Panc1 (cell line): Measurements from ENCODE around the gene SF3A1.

Experiments used
- CTCF ChIP-seq: fragments of 450-650 bp; IDR thresholded peaks from 2 replicates; pipeline ENCODE4 v1.5.1; 2017; ENCODE audit warnings: mild to moderate bottlenecking
- POLR2AphosphoS5 ChIP-seq: IDR thresholded peaks from 2 replicates; pipeline ENCODE4 v1.6.1; 2012; ENCODE audit warnings: mild to moderate bottlenecking, low read depth, low read length, moderate library complexity
- SIN3A ChIP-seq: IDR thresholded peaks from 2 replicates; pipeline ENCODE4 v1.6.1; 2012; ENCODE audit warnings: low read depth, mild to moderate bottlenecking, low read length, moderate library complexity, borderline replicate concordance; ENCODE audit not compliant: insufficient read depth
- TF ChIP-seq, protein P1 (sequence below), 2 experiments: IDR thresholded peaks; 2 replicates each; pipeline ENCODE4 v1.6.1; 2011 to 2012; ENCODE audit warnings: low read depth in 2 of 2, control low read depth in 1 of 2, low read length in 1 of 2, mild to moderate bottlenecking in 1 of 2, moderate library complexity in 1 of 2; ENCODE audit not compliant: insufficient read depth in 1 of 2

GRCh38 chr22:30315962-30316576, 40.6 kb downstream of the SF3A1 start:
- TF ChIP-seq CTCF (no peak), POLR2AphosphoS5 (no peak), SIN3A (no peak)
- TF ChIP-seq, protein P1, sequence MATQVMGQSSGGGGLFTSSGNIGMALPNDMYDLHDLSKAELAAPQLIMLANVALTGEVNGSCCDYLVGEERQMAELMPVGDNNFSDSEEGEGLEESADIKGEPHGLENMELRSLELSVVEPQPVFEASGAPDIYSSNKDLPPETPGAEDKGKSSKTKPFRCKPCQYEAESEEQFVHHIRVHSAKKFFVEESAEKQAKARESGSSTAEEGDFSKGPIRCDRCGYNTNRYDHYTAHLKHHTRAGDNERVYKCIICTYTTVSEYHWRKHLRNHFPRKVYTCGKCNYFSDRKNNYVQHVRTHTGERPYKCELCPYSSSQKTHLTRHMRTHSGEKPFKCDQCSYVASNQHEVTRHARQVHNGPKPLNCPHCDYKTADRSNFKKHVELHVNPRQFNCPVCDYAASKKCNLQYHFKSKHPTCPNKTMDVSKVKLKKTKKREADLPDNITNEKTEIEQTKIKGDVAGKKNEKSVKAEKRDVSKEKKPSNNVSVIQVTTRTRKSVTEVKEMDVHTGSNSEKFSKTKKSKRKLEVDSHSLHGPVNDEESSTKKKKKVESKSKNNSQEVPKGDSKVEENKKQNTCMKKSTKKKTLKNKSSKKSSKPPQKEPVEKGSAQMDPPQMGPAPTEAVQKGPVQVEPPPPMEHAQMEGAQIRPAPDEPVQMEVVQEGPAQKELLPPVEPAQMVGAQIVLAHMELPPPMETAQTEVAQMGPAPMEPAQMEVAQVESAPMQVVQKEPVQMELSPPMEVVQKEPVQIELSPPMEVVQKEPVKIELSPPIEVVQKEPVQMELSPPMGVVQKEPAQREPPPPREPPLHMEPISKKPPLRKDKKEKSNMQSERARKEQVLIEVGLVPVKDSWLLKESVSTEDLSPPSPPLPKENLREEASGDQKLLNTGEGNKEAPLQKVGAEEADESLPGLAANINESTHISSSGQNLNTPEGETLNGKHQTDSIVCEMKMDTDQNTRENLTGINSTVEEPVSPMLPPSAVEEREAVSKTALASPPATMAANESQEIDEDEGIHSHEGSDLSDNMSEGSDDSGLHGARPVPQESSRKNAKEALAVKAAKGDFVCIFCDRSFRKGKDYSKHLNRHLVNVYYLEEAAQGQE (IDR thresholded peaks at IDR 0.05; ENCODE audit: insufficient read depth in 1 of 2, low read depth in 2 of 2, low read length in 1 of 2): no peak
